Loucy (cell line): ENCODE results near the gene CLDN11.

Experiments used
- H2AFZ ChIP-seq: fragments of 200-600 bp; sonication (generic); 2 replicates; pipeline ENCODE4 v1.6.0; 2016; ENCODE audit warnings: antibody characterized with exemption, mild to moderate bottlenecking, low read length, moderate library complexity
- H3F3A ChIP-seq: fragments of 200-600 bp; 2 replicates; pipeline ENCODE4 v1.6.0; 2016; ENCODE audit warnings: antibody characterized with exemption, low read depth, mild to moderate bottlenecking
- H3K27me3 ChIP-seq: fragments of 200-600 bp; sonication (generic); 2 replicates; pipeline ENCODE4 v1.6.1; 2014; ENCODE audit warnings: low read length, mild to moderate bottlenecking; ENCODE audit not compliant: insufficient read depth, poor library complexity, severe bottlenecking
- H3K36me3 ChIP-seq: fragments of 200-600 bp; sonication (generic); 2 replicates; pipeline ENCODE4 v1.6.1; 2016; ENCODE audit warnings: low read length; ENCODE audit not compliant: insufficient read depth
- H3K4me1 ChIP-seq: fragments of 200-600 bp; sonication (generic); 2 replicates; pipeline ENCODE4 v1.5.1; 2014; ENCODE audit warnings: low read length, mild to moderate bottlenecking; ENCODE audit not compliant: insufficient read depth, poor library complexity, severe bottlenecking
- H3K4me2 ChIP-seq: fragments of 200-600 bp; sonication (generic); 2 replicates; pipeline ENCODE4 v1.6.0; 2014; ENCODE audit warnings: antibody characterized with exemption, low read length, low read depth, mild to moderate bottlenecking; ENCODE audit not compliant: poor library complexity, severe bottlenecking
- H3K4me3 ChIP-seq: fragments of 200-600 bp; sonication (generic); 2 replicates; pipeline ENCODE4 v1.5.1; 2014; ENCODE audit warnings: low read length, mild to moderate bottlenecking, mixed read lengths; ENCODE audit not compliant: poor library complexity, severe bottlenecking
- H3K79me2 ChIP-seq: fragments of 200-600 bp; sonication (generic); 2 replicates; pipeline ENCODE4 v1.6.1; 2014; ENCODE audit warnings: low read length; ENCODE audit not compliant: insufficient read depth
- H3K9ac ChIP-seq: fragments of 200-600 bp; sonication (generic); 2 replicates; pipeline ENCODE4 v1.6.0; 2014; ENCODE audit warnings: mild to moderate bottlenecking, low read depth, low read length, moderate library complexity; ENCODE audit not compliant: poor library complexity, severe bottlenecking
- H3K9me2 ChIP-seq: fragments of 200-600 bp; sonication (generic); replicated peaks from 2 replicates; pipeline ENCODE4 v1.6.1; 2016; ENCODE audit warnings: low read depth, low read length, mixed read lengths
- H3K9me3 ChIP-seq: fragments of 200-600 bp; sonication (generic); 2 replicates; pipeline ENCODE4 v1.6.1; 2014; ENCODE audit warnings: mild to moderate bottlenecking, antibody characterized with exemption, low read length, low read depth; ENCODE audit not compliant: insufficient read depth
- H4K20me1 ChIP-seq: fragments of 200-600 bp; sonication (generic); 2 replicates; pipeline ENCODE4 v1.6.0; 2014; ENCODE audit warnings: antibody characterized with exemption, low read length, mild to moderate bottlenecking; ENCODE audit not compliant: insufficient read depth, poor library complexity, severe bottlenecking
- CTCF ChIP-seq: fragments of 200-600 bp; sonication (generic); conservative IDR thresholded peaks from 2 replicates; pipeline ENCODE4 v1.5.1; 2014; ENCODE audit warnings: mild to moderate bottlenecking, antibody characterized with exemption, low read length
- EZH2phosphoT487 ChIP-seq: fragments of 200-600 bp; IDR thresholded peaks from 2 replicates; pipeline ENCODE4 v1.6.1; 2018; ENCODE audit warnings: antibody characterized with exemption, mild to moderate bottlenecking, moderate library complexity, borderline replicate concordance

CLDN11 gene

GRCh38 chr3:170421758-170422157 lies 3.1 kb downstream of the CLDN11 start:
- no peaks in the 10 kb centered on the region for H3K36me3 ChIP-seq

GRCh38 chr3:170423001-170423615 lies 4.4 kb downstream of the CLDN11 start:
- H2AFZ ChIP-seq: no peak overlapping the region
- no peaks in the 10 kb centered on the region for H4K20me1 ChIP-seq
- no peaks in the 10 kb centered on the region for H3K27me3 ChIP-seq
- H3K9ac ChIP-seq: no peak overlapping the region
- TF ChIP-seq CTCF (no peak), EZH2phosphoT487 (no peak)
- H3K4me2 ChIP-seq: no peak overlapping the region
- peaks cover 10% of the 10 kb centered on the region for H3K4me1 ChIP-seq
- H3K9me2 ChIP-seq: no peaks in the 10 kb centered on the region
- no peaks in the 10 kb centered on the region for H3K9me3 ChIP-seq
- H3K36me3 ChIP-seq: no peaks in the 10 kb centered on the region
- H3K79me2 ChIP-seq: no peaks in the 10 kb centered on the region
- H3F3A ChIP-seq: no peaks in the 10 kb centered on the region
- no peak overlapping the region for H3K4me3 ChIP-seq

More at GRCh38 chr3:170421758-170422157, 3.1 kb downstream of the CLDN11 start:
- Histone ChIP-seq H3K9me3 (no peaks in the 10 kb centered on the region), H3K9me2 (no peaks in the 10 kb centered on the region), H4K20me1 (no peaks in the 10 kb centered on the region), H3K79me2 (no peaks in the 10 kb centered on the region), H3K9ac (no peak overlapping the region), H3F3A (no peaks in the 10 kb centered on the region), H2AFZ (no peak overlapping the region), H3K4me3 (no peak overlapping the region), H3K4me1 (peaks cover 10% of the 10 kb centered on the region), H3K27me3 (no peaks in the 10 kb centered on the region), H3K4me2 (no peak overlapping the region)
- no peak for TF ChIP-seq EZH2phosphoT487
- no peak for TF ChIP-seq CTCF

- Histone ChIP-seq H3K9me2 (no peaks in the 10 kb centered on the region), H3F3A (no peaks in the 10 kb centered on the region), H3K9me3 (no peaks in the 10 kb centered on the region), H2AFZ (no peak overlapping the region), H3K4me3 (no peak overlapping the region), H3K4me1 (peaks cover 25% of the 10 kb centered on the region), H3K79me2 (no peaks in the 10 kb centered on the region), H3K36me3 (no peaks in the 10 kb centered on the region), H3K4me2 (no peak overlapping the region), H4K20me1 (no peaks in the 10 kb centered on the region), H3K9ac (no peak overlapping the region), H3K27me3 (no peaks in the 10 kb centered on the region)
- no peak for TF ChIP-seq EZH2phosphoT487
- TF ChIP-seq CTCF: no peak
These were observed 6.2 kb downstream of the CLDN11 start for GRCh38 chr3:170424879-170425278.
